H1 (cell line): ENCODE results near the gene SAMD9L. TPM values are rescaled to one million over a fixed set of nuclear protein-coding genes. Genes with fewer than 3 reads are reported as not detected.

Source experiments
- CTCF ChIA-PET: fragments of 300-600 bp; sonication (Branson Sonifier 250); formaldehyde crosslinking; loops from one replicate; lab custom pipeline; 2021; ENCODE audit not compliant: partially characterized antibody; lab: Charles Lee
- POLR2A ChIA-PET: fragments of 300-600 bp; sonication (Branson Sonifier 250); formaldehyde crosslinking; loops from one replicate; lab custom pipeline; 2021; ENCODE audit warnings: inconsistent platforms; ENCODE audit not compliant: partially characterized antibody; lab: Charles Lee
- DNase-seq, 2 experiments: peaks; one replicate each; pipeline versions ENCODE4 v3.0.0 to v3.0.0-alpha.2; 2010 to 2022; ENCODE audit warnings: low spot score in 2 of 2, low read depth in 1 of 2, mixed read lengths in 1 of 2
- FAIRE-seq: peaks from 2 replicates; lab custom pipeline; 2011; peaks lifted over from hg19 to GRCh38; lab: Jason Lieb, UNC
- H2AFZ ChIP-seq: 2 replicates; pipeline ENCODE4 v1.8.1; 2012; ENCODE audit warnings: low read length, inconsistent platforms
- H2AK5ac ChIP-seq: 2 replicates; pipeline ENCODE4 v1.6.1; 2013; ENCODE audit warnings: low read depth, low read length
- H2BK120ac ChIP-seq: replicated peaks from 2 replicates; pipeline ENCODE3; 2013; ENCODE audit warnings: low read depth, low read length, inconsistent platforms
- H2BK12ac ChIP-seq: 2 replicates; pipeline ENCODE4 v1.6.1; 2013; ENCODE audit warnings: low read depth, low read length
- H2BK15ac ChIP-seq: 2 replicates; pipeline ENCODE4 v1.6.1; 2013; ENCODE audit warnings: low read length
- H2BK20ac ChIP-seq: 2 replicates; pipeline ENCODE4 v1.6.1; 2013; ENCODE audit warnings: low read length
- H2BK5ac ChIP-seq: 2 replicates; pipeline ENCODE4 v1.6.1; 2013; ENCODE audit warnings: low read depth, low read length
- H3K14ac ChIP-seq: 2 replicates; pipeline ENCODE4 v1.6.1; 2013; ENCODE audit warnings: inconsistent platforms; ENCODE audit not compliant: insufficient read length
- H3K18ac ChIP-seq: 2 replicates; pipeline ENCODE4 v1.6.1; 2013; ENCODE audit warnings: low read length; ENCODE audit errors: extremely low read depth
- H3K23ac ChIP-seq: 2 replicates; pipeline ENCODE4 v1.6.1; 2013; ENCODE audit warnings: inconsistent platforms; ENCODE audit not compliant: insufficient read length
- H3K23me2 ChIP-seq: 2 replicates; pipeline ENCODE4 v1.6.1; 2013; ENCODE audit warnings: low read depth, low read length
- H3K27ac ChIP-seq: 2 replicates; pipeline ENCODE4 v1.6.1; 2011; ENCODE audit warnings: low read depth, low read length, inconsistent platforms
- H3K27me3 ChIP-seq, 4 experiments: replicated peaks in 1 of 4; 1 replicate in 1 of 4; 2 replicates in 3 of 4; pipeline versions ENCODE4 v1.6.1 to v1.8.1; 2011 to 2013; ENCODE audit warnings: low read length in 3 of 4, mild to moderate bottlenecking in 3 of 4, inconsistent platforms in 2 of 4, mixed read lengths in 2 of 4, moderate library complexity in 1 of 4; ENCODE audit not compliant: control insufficient read depth in 3 of 4, insufficient read depth in 3 of 4; ENCODE audit errors: extremely low read depth in 1 of 4
- H3K36me3 ChIP-seq, 4 experiments: 2 replicates each; pipeline versions ENCODE4 v1.6.1 to v1.8.1; 2011 to 2013; ENCODE audit warnings: mild to moderate bottlenecking in 4 of 4, low read length in 3 of 4, moderate library complexity in 2 of 4, control low read depth in 1 of 4, inconsistent platforms in 1 of 4; ENCODE audit not compliant: insufficient read depth in 4 of 4, control insufficient read depth in 2 of 4
- H3K4ac ChIP-seq: replicated peaks from 2 replicates; pipeline ENCODE3; 2013; ENCODE audit warnings: low read length, low read depth, mixed read lengths, inconsistent platforms; ENCODE audit not compliant: insufficient read length
- H3K4me1 ChIP-seq, 4 experiments: replicated peaks in 1 of 4; 1 replicate in 1 of 4; 2 replicates in 3 of 4; pipeline versions ENCODE4 v1.6.1 to v1.8.1; 2011 to 2013; ENCODE audit warnings: low read length in 3 of 4, inconsistent platforms in 2 of 4, mixed read lengths in 1 of 4; ENCODE audit not compliant: insufficient read depth in 4 of 4, control insufficient read depth in 3 of 4
- H3K4me2 ChIP-seq, 2 experiments: 2 replicates each; pipeline versions ENCODE4 v1.6.1 to v1.8.1; 2011 to 2013; ENCODE audit warnings: low read depth in 2 of 2, low read length in 2 of 2, control low read depth in 1 of 2, inconsistent platforms in 1 of 2, mild to moderate bottlenecking in 1 of 2; ENCODE audit not compliant: insufficient read depth in 1 of 2
- H3K4me3 ChIP-seq, 4 experiments: fragments of 200-600, 300-600 bp in 1 of 4; sonication (generic), shearing (Covaris generic), sonication (Bioruptor Twin) in 1 of 4; 2 replicates each; pipeline versions ENCODE4 v1.5.1 to v1.8.1; 2011 to 2016; ENCODE audit warnings: low read length in 4 of 4, low read depth in 3 of 4, control low read depth in 2 of 4, inconsistent platforms in 2 of 4, mild to moderate bottlenecking in 2 of 4, mixed read lengths in 1 of 4, moderate library complexity in 1 of 4; ENCODE audit not compliant: insufficient read depth in 2 of 4; ENCODE audit errors: extremely low read depth in 1 of 4
- H3K56ac ChIP-seq: replicated peaks from 2 replicates; pipeline ENCODE3; 2013; ENCODE audit warnings: low read depth, mild to moderate bottlenecking, mixed read lengths, low read length, inconsistent platforms; ENCODE audit not compliant: insufficient read length
- H3K79me1 ChIP-seq: 2 replicates; pipeline ENCODE4 v1.6.1; 2013; ENCODE audit warnings: low read depth, low read length, control low read depth
- H3K79me2 ChIP-seq, 2 experiments: 2 replicates each; pipeline versions ENCODE4 v1.6.1 to v1.8.1; 2012 to 2013; ENCODE audit warnings: low read length in 2 of 2, mild to moderate bottlenecking in 2 of 2, inconsistent platforms in 1 of 2; ENCODE audit not compliant: insufficient read depth in 2 of 2, control insufficient read depth in 1 of 2
- H3K9ac ChIP-seq, 4 experiments: replicated peaks in 1 of 4; 1 replicate in 1 of 4; 2 replicates in 3 of 4; pipeline versions ENCODE4 v1.6.1 to v1.8.1; 2011 to 2013; ENCODE audit warnings: low read depth in 3 of 4, low read length in 3 of 4, control low read depth in 2 of 4, mild to moderate bottlenecking in 2 of 4, moderate library complexity in 2 of 4, inconsistent platforms in 1 of 4; ENCODE audit errors: extremely low read depth in 1 of 4
- H3K9me3 ChIP-seq, 2 experiments: 2 replicates each; pipeline versions ENCODE4 v1.6.1 to v1.8.1; 2012 to 2013; ENCODE audit warnings: mild to moderate bottlenecking in 2 of 2, moderate library complexity in 2 of 2, control low read depth in 1 of 2, inconsistent platforms in 1 of 2, low read depth in 1 of 2, low read length in 1 of 2, mixed read lengths in 1 of 2; ENCODE audit not compliant: insufficient read depth in 2 of 2
- H4K20me1 ChIP-seq, 2 experiments: replicated peaks in 1 of 2; 2 replicates each; pipeline versions ENCODE3 to v1.8.1; 2011 to 2013; ENCODE audit warnings: inconsistent platforms in 2 of 2, low read length in 2 of 2, mild to moderate bottlenecking in 1 of 2; ENCODE audit not compliant: insufficient read depth in 2 of 2, control insufficient read depth in 1 of 2
- H4K5ac ChIP-seq: 2 replicates; pipeline ENCODE4 v1.6.1; 2013; ENCODE audit warnings: low read length, low read depth, mixed read lengths, inconsistent platforms; ENCODE audit not compliant: insufficient read length
- H4K8ac ChIP-seq: 2 replicates; pipeline ENCODE4 v1.8.0; 2013; ENCODE audit warnings: mild to moderate bottlenecking, moderate library complexity, low read length, inconsistent platforms; ENCODE audit not compliant: insufficient read depth; ENCODE audit errors: extremely low read depth
- H4K91ac ChIP-seq: replicated peaks from 2 replicates; pipeline ENCODE3; 2013; ENCODE audit warnings: low read length, mixed read lengths, inconsistent platforms; ENCODE audit not compliant: insufficient read length
- CBX5 ChIP-seq: fragments of 300-800, 300-1000 bp; sonication (generic); IDR thresholded peaks from 2 replicates; pipeline ENCODE4 v1.7.1; 2016; ENCODE audit warnings: antibody characterized with exemption, low read length, low read depth
- HDAC6 ChIP-seq: IDR thresholded peaks from one replicate; pipeline ENCODE4 v1.7.1; 2012; ENCODE audit warnings: low read depth, mild to moderate bottlenecking, inconsistent platforms, low read length, moderate library complexity
- KDM5A ChIP-seq: fragments of 200-600 bp; IDR thresholded peaks from 2 replicates; pipeline ENCODE4 v1.7.1; 2012; ENCODE audit warnings: mild to moderate bottlenecking, low read length, inconsistent platforms, mixed read lengths
- NRF1 ChIP-seq: IDR thresholded peaks from 2 replicates; pipeline ENCODE4 v1.6.1; 2011; ENCODE audit warnings: mild to moderate bottlenecking, low read depth, low read length, improper control_type of control experiment
- POLR2AphosphoS5 ChIP-seq: IDR thresholded peaks from 2 replicates; pipeline ENCODE4 v1.6.1; 2011; ENCODE audit warnings: low read depth, low read length
- POU5F1 ChIP-seq: IDR thresholded peaks from 2 replicates; pipeline ENCODE4 v1.6.1; 2011; ENCODE audit warnings: low read depth, mild to moderate bottlenecking, low read length, moderate library complexity
- RAD21 ChIP-seq, 2 experiments: IDR thresholded peaks in 1 of 2; conservative IDR thresholded peaks in 1 of 2; 2 replicates each; pipeline ENCODE4 v1.6.1; 2011; ENCODE audit warnings: low read depth in 2 of 2, low read length in 2 of 2, improper control_type of control experiment in 1 of 2, inconsistent platforms in 1 of 2, mild to moderate bottlenecking in 1 of 2, moderate library complexity in 1 of 2
- RBBP5 ChIP-seq: IDR thresholded peaks from 2 replicates; pipeline ENCODE4 v1.7.1; 2012; ENCODE audit warnings: low read depth, mild to moderate bottlenecking, inconsistent platforms, low read length, moderate library complexity, borderline replicate concordance
- RFX5 ChIP-seq: IDR thresholded peaks from 2 replicates; pipeline ENCODE4 v1.6.1; 2011; ENCODE audit warnings: low read depth, low read length, improper control_type of control experiment, borderline replicate concordance
- USF2 ChIP-seq: IDR thresholded peaks from 2 replicates; pipeline ENCODE4 v1.6.1; 2011; ENCODE audit warnings: low read length, improper control_type of control experiment
- WGBS, 2 experiments: shearing (Covaris generic) in 1 of 2; methylation state at CpG; one replicate each; pipeline versions ENCODE4 v1.1.6 to v1.1.7; 2013 to 2015; ENCODE audit warnings: low lambda C conversion rate in 2 of 2, mixed read lengths in 2 of 2, inconsistent platforms in 1 of 2, low coverage in 1 of 2, missing lambda C conversion rate in 1 of 2; ENCODE audit not compliant: insufficient replicate concordance in 2 of 2, insufficient coverage in 1 of 2, insufficient read length in 1 of 2; ENCODE audit errors: extremely low coverage in 1 of 2, missing lambda C conversion rate in 1 of 2; 5-methylcytosine and 5-hydroxymethylcytosine counted together
- polyA plus RNA-seq, 7 experiments: library from polyadenylated mRNA; depleted of rRNA in 3 of 7; stranded (reverse) in 5 of 7; unstranded in 2 of 7; fragments of >200 nt in 5 of 7; fragments of 200-250 nt in 2 of 7; gene quantifications; 1 replicate in 5 of 7; 2 replicates in 1 of 7; 4 replicates in 1 of 7; pipeline versions ENCODE4 v1.2.1 to v1.2.3, GENCODE V29; 2011 to 2013; ENCODE audit warnings: missing spikeins in 2 of 7, mixed read lengths in 2 of 7
- total RNA-seq: library from RNA; stranded (reverse); fragmentation: NEBNext Ultra II Directional; extraction: Animal tissue kit (Norgen Biotek cat#: 25700); gene quantifications from 2 replicates; pipeline ENCODE4 v1.2.1, GENCODE V29; 2021
- TF ChIP-seq, protein P1 (sequence below): IDR thresholded peaks from 2 replicates; pipeline ENCODE4 v1.6.1; 2012; ENCODE audit warnings: inconsistent platforms

The SAMD9L gene
- total and polyA plus RNA-seq, 2 of the 8 experiments (the other 6 are each of a cell fraction or from before 2014, with no cell fraction given): not detected

DNA sequence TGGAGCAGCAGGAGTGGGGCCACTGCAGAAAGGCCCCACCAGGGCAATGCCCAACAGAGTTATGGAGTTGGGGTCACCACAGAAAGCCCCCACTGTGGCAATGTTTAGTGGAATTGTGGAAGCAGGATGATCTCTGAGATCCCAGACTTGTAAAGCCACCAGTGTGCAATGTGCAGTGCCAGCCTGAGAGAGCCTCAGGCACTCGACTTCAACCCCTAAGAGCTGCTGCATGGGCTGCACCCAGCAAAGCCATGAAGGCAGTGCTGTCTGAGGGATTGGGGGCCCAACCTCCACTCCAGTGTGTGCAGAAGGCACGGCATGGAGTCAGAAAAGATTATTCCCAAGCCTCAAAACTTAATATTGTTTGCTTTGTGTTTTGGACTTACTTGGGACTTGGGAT lies 50.8 kb downstream of the SAMD9L start:
- Histone ChIP-seq H3K4ac (no peak overlapping the region), H4K20me1 (no peaks in the 10 kb centered on the region), H4K91ac (no peak overlapping the region), H2BK15ac (no peak overlapping the region), H4K5ac (no peak overlapping the region), H2BK120ac (no peak overlapping the region), H3K56ac (no peak overlapping the region), H3K36me3 (no peaks in the 10 kb centered on the region), H3K23me2 (no peaks in the 10 kb centered on the region; the same call in 1 of the 2 replicates), H3K4me3 (no peak overlapping the region), H2BK5ac (no peak overlapping the region), H2BK12ac (no peak overlapping the region), H3K23ac (no peak overlapping the region), H2AK5ac (no peak overlapping the region), H2BK20ac (no peak overlapping the region), H3K4me1 (no peaks in the 10 kb centered on the region), H3K27me3 (no peaks in the 10 kb centered on the region), H3K9ac (no peak overlapping the region), H3K14ac (no peak overlapping the region), H3K79me2 (no peaks in the 10 kb centered on the region), H3K18ac (no peak overlapping the region), H3K9me3 (no peaks in the 10 kb centered on the region), H3K27ac (no peak overlapping the region), H2AFZ (no peak overlapping the region), H3K79me1 (no peaks in the 10 kb centered on the region), H3K4me2 (no peak overlapping the region), H4K8ac (no peak overlapping the region)
- WGBS, 2 experiments: 85% methylated on average over 2 of the region's 2 CpGs; no CpG with 5 or more reads in 1 of the 2 experiments
- no peak for DNase-seq
- CTCF ChIA-PET: no interaction called here
- FAIRE-seq: no peak
- TF ChIP-seq NRF1 (no peak), KDM5A (no peak), POU5F1 (no peak), RBBP5 (no peak), HDAC6 (no peak), CBX5 (no peak), RAD21 (IDR thresholded peaks at IDR 0.05 in 1 of 2, conservative IDR thresholded peaks at IDR 0.05 in 1 of 2; ENCODE audit: low read depth in 2 of 2, low read length in 2 of 2) (no peak), USF2 (no peak), RFX5 (no peak), POLR2AphosphoS5 (no peak)
- TF ChIP-seq, protein P1, sequence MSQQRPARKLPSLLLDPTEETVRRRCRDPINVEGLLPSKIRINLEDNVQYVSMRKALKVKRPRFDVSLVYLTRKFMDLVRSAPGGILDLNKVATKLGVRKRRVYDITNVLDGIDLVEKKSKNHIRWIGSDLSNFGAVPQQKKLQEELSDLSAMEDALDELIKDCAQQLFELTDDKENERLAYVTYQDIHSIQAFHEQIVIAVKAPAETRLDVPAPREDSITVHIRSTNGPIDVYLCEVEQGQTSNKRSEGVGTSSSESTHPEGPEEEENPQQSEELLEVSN: no peak
- POLR2A ChIA-PET: no interaction called here
